Suprapubic skin (tissue), 2 donors: ENCODE results near the gene NRP2.

ENCODE experiments used
- EP300 ChIP-seq: sonication (generic); formaldehyde crosslinking; IDR thresholded peaks from one replicate; pipeline ENCODE4 v1.6.1; 2017; ENCODE audit warnings: antibody characterized with exemption
- POLR2A ChIP-seq, 2 donors: fragments of 450-650 bp; IDR thresholded peaks; one replicate each; pipeline ENCODE4 v1.6.1; 2017; ENCODE audit warnings: antibody characterized with exemption in 2 of 2, mild to moderate bottlenecking in 2 of 2, moderate library complexity in 2 of 2

GRCh38 chr2:205833864-205834263 lies 151.6 kb downstream of the NRP2 start:
- TF ChIP-seq POLR2A (IDR thresholded peaks at IDR 0.05) (no peak), EP300 (no peak)
